DMS 273 treated with DMSO at 0.1 percent for 48 hours (cell line): ENCODE measurements around the gene XAGE2.
"Not testable (repeated sequence)": the region's sequence is repeated elsewhere in the genome, so short reads cannot be mapped to it uniquely, and the experiment has no call there.

ENCODE experiments used
- DNase-seq: peaks from one replicate; lab custom pipeline; 2025; lab: John Stamatoyannopoulos, UW

The XAGE2 gene

GRCh38 chrX:52368368-52369055 lies at the start of gene XAGE2:
TSS of gene XAGE2 (plus strand) at chrX:52369021. CDS start at chrX:52370015, 994 bp downstream.
- no peak for DNase-seq

- DNase-seq, result no peak
Observed at GRCh38 chrX:52337410-52337809, 31.4 kb upstream of the XAGE2 start.

- no peak for DNase-seq
Observed at GRCh38 chrX:52341493-52341892, 27.3 kb upstream of the XAGE2 start.

DNA sequence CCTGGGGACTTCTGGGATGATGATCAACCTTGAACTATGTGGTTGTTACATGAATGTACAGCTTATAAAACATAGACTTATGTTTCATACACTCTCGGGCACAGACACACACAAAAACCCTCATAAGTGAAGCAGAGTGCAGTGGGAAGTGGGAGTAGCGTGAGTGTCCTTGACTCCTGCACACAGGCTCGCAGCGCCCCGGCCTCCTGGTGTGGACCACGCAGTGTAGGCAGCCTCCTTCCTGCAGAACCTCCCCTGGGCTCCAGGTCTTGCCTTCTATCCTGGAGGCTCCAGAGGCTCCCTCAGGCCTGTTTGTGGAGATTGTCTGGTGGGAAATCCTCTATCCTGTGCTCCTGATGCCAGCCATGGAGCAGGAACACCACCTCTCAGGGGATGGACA lies 25.7 kb upstream of the XAGE2 start:
- DNase-seq, result not testable (repeated sequence)

- not testable (repeated sequence) for DNase-seq
Observed at GRCh38 chrX:52345402-52345801, 23.4 kb upstream of the XAGE2 start.

DNA sequence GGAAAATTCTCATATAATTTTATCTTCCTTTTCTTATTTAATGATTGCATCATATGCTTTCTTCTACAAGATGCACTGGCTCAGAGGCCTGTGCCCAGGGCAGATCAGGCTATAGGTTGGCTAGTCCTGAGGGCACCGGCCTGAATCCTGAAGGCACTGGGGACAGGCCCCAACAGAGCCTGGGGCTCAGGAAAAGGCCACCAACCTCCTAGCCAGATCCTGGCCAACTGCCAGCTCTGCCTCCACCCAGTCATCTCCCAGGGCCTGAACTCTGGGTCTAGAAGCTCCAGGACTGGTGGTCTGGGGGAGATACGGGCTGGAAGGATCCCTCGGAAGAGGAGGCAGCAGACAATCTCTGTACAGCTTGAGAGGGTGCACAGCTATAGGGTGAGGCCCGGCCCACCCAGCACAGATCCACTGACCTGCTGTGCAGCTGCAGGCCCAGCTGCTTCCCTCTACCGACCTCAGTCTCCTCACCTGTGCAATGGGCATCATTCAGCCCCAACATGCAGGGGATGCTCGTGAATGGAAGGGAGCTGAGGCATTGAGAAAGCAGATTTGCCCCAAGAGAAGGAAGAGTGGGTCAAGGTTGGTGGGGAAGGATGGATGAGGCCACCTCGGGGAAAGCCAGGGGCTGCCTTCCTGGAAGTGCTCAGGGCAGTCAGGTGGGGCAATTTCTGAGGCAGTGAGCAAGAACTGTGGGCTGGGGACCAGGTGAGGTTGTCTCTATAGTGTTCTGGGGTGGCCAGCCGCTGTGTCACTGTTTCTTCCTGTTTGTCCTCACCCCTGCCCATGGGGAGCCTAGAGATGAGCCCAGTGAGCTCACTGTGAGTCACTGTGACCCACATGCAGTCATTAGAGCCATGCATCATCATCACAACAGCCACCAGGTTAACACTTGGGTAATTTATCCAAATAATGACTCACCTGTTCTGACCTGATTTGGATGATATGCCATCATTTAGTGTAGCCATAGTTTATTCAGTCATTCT lies 22.4 kb upstream of the XAGE2 start:
- DNase-seq, result no peak

GRCh38 chrX:52349681-52350080 lies 19.1 kb upstream of the XAGE2 start:
- DNase-seq, result no peak

GRCh38 chrX:52352551-52352950 lies 16.3 kb upstream of the XAGE2 start:
- no peak for DNase-seq

DNA sequence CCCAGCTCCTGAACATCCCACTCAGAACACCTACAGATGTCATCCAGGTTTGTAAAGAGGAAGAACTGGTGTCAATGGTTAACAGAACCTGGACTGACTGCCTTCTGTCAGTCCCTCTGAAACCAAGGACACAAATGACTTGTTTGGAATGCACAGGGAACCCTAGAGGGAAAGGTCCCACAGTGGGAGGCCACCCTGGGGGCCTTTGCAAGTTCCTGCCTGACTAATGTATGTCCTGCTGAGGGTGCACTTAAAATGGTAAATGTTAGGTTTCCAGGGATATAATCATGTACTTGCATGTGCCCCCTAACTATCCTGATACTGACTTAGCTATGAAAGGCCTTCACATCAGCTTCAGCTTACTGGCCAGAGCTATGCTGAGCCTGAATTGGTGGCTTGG lies 15.0 kb upstream of the XAGE2 start:
- no peak for DNase-seq

DNA sequence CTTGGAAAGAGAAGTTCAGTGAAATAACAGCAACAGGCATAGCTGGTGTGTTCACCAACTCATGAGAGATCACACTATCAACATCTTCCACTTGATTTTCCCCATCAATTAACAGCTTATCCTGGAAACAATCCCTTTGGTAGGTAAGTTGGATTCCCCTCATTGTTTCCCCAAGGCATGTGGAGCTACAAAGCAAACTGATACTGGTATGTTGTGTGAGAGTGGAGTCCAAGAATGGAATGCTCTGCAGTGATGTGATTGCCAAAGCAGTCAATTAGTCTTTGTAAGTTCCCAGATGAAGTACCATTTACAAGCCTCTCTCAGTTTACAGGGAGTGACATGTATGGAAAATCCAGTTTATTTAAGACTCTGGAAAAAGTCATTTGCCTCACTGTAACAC lies 13.7 kb upstream of the XAGE2 start:
- no peak for DNase-seq

- no peak for DNase-seq
Observed at GRCh38 chrX:52359614-52360232, 9.1 kb upstream of the XAGE2 start.

- DNase-seq, result no peak
Observed at GRCh38 chrX:52361941-52362340, 6.9 kb upstream of the XAGE2 start.

GRCh38 chrX:52363247-52363883 lies 5.5 kb upstream of the XAGE2 start:
- no peak for DNase-seq

DNA sequence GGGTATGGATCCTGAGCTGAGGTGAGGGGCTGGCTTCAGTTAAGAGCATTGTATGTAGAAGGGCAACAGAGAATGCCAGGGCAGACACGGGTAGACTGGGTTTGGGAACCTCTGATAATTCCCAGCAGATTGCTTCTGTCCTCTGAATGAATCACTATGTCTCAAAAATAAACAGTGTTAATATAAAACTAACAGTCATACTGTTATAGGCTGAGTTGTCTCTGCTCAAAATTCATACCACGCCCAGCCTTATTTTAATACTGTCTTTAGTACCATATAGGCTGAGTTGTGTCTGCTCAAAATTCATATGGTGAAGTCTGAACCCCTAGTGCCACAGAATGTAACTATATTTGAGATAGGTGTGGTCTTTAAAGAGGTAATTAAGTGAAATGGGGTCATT lies 10.0 kb downstream of the XAGE2 start:
- no peak for DNase-seq

GRCh38 chrX:52380993-52381392 lies 12.2 kb downstream of the XAGE2 start:
- no peak for DNase-seq

DNA sequence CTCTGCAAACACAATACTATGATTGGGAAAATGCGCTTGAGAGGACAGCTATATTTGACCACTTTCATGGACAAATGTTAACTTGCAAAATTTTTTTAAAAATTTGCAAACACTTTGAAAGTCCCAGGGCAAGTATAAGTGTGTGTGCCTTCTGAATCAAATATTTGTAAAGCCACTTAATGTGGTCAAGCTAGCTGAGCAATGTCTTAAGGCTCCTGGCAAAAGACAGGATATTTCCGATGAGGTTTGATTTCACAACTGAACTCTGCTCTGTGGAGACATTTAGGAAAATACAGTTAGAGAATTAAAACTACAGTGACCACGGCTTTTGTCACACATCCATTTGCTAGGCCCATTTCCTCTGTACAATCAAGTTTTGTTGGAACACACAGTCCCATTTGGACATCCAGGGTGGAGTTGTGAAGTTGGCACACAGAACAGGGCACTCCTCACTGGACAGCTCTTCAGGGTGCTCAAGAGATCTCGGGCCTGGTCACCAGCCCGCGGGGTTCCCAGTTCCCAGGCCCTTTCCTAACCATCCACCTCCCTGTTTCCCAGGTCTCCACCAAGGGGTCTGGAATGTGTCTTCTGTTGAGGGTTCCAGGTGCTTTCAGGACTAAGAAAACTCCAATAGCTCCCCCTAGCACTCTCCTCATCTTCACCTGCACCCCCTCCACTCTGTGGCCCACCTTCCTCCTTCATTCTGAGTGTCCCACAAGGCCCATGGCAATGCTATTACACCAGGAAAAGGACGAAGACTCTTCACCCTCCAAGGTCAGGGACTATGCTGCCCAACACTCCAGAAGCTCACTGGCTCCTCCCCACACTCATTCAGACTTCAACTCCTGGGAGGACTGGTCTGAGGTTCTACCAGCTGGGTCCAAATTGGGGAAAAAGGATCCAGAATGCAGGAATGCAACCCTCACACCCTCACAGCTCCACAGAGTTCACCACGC lies 41.9 kb downstream of the XAGE2 start:
- no peak for DNase-seq

DNA sequence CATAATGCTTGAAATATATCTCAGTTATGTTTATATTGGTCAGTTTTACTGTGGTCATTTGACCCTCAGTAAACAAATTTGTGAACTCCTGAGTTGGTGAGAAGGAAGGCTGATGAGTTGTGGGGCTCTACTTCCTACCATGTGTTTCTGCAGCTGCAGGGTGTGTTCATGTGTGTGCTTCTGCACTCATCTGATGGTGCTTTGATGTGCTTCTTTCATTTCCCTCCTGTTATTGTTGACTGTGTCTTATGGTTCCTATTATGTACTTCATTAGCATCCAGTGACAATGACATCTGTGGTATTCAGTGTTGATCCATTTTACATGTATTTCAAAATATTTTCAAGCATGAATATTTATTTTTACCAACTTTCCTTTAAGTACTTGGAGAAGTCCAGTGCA lies 46.5 kb downstream of the XAGE2 start:
- no peak for DNase-seq

- DNase-seq, result no peak
Observed at GRCh38 chrX:52416816-52417215, 48.0 kb downstream of the XAGE2 start.

- DNase-seq, result no peak
Observed at GRCh38 chrX:52420824-52421443, 52.1 kb downstream of the XAGE2 start.

GRCh38 chrX:52422884-52423283 lies 54.1 kb downstream of the XAGE2 start:
- DNase-seq, result no peak

GRCh38 chrX:52424656-52425055 lies 55.8 kb downstream of the XAGE2 start:
- no peak for DNase-seq
